ENCODE measurements around the gene ADARB2.
"Not testable (repeated sequence)": the region's sequence is repeated elsewhere in the genome, so short reads cannot be mapped to it uniquely, and the experiment has no call there.

ADARB2 gene

DNA sequence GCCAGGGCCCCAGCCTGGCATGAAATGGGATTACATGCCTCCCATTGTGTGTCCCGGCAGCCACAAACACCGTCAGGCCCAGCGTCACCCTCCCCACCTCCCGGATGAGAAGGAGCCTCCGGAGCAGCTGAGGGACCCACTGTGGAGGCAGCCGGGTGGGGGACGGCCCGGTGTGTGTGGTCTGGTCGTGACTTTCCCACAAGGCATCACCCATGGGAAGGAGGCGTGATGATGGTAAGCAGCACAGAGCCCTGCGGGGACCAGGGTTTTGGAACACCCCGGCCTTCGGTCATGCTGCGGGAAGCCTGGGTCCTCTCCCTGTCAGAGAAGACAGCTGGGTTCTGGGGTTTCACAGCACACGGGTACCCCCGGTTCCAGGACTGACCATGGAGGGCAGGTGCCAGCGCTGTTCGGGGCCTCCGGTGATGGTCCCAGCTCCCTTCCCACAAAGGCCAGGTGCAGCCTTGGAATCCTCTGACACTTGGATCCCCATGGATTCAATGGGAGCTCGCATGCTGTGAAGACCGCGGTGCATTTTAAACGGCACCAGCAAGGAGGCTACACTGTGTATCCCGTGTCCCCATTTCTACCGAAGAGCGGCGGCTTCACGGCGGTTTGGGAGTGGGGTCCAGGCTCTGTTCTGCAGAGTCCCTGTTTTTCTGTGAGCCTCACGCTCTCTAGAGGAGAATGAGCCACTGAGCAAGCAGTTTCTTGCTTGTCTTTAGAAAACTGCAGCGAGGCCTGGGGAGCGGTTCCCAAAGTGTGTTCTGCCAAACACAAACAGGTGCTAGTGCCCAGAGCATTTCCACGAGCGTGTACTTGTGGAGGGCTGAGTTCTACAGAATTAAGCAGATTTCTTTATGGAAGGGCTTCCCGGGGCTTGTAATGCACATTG, 336.0 kb downstream of the ADARB2 start:
- TF ChIP-seq, protein P1, sequence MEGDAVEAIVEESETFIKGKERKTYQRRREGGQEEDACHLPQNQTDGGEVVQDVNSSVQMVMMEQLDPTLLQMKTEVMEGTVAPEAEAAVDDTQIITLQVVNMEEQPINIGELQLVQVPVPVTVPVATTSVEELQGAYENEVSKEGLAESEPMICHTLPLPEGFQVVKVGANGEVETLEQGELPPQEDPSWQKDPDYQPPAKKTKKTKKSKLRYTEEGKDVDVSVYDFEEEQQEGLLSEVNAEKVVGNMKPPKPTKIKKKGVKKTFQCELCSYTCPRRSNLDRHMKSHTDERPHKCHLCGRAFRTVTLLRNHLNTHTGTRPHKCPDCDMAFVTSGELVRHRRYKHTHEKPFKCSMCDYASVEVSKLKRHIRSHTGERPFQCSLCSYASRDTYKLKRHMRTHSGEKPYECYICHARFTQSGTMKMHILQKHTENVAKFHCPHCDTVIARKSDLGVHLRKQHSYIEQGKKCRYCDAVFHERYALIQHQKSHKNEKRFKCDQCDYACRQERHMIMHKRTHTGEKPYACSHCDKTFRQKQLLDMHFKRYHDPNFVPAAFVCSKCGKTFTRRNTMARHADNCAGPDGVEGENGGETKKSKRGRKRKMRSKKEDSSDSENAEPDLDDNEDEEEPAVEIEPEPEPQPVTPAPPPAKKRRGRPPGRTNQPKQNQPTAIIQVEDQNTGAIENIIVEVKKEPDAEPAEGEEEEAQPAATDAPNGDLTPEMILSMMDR (IDR thresholded peaks at IDR 0.05; ENCODE audit: borderline replicate concordance, control extremely low read depth, extremely low read depth, insufficient read depth, missing control alignments): no peak
- in situ Hi-C loops (cut with MboI; ENCODE audit: low sequenced_read_pairs, unreplicated experiment): no loop called here
- DNase-seq (ENCODE audit: low spot score): no peak

DNA sequence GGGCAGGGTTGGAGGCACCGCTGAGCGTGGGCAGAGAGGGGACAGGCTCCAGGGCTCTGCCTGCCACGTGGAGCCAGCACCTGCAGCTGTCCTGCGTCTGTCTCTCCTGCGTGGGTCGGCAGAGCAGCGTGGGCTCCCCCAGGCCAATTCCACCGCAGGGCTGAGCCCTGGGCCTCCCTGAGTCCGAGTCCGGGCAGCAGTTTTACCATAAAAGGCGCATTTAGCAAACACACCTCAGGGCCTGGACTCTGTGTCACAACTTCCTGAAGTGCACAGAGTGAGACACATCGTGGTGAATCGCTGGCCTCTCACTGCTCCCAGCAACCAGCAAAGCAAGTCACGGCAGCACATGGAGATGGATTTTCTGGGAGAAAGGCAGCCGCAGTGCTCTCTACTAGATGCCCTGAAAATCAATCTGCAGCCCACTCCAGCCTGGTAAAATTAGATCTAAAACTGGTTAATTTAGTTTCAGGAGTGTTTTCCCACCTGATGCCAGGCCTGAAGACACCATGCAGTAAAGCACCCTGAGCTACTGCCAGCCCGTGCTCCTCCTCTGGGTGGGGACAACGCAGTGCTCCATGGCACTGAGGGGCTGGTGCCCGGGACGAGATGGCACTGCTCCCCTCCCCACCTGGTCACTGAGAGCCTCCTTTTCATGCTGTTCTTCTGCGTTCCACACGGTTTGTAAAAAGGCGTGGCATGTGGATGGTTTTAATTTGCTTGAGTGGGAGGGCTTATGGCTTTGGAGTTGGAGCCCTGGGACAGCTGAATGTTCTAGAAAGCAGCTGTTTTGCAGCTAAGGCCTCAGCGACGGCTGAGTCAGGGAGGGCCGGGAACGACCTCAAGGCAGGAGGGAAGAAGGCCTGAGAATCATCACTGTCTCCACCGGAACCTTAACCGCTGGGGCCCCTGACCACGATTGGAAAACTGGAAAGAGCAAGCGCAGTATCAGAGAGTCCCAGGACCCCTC, 336.9 kb downstream of the ADARB2 start:
- in situ Hi-C loops (cut with MboI; ENCODE audit: low sequenced_read_pairs, unreplicated experiment): no loop called here
- DNase-seq (ENCODE audit: low spot score): no peak

DNA sequence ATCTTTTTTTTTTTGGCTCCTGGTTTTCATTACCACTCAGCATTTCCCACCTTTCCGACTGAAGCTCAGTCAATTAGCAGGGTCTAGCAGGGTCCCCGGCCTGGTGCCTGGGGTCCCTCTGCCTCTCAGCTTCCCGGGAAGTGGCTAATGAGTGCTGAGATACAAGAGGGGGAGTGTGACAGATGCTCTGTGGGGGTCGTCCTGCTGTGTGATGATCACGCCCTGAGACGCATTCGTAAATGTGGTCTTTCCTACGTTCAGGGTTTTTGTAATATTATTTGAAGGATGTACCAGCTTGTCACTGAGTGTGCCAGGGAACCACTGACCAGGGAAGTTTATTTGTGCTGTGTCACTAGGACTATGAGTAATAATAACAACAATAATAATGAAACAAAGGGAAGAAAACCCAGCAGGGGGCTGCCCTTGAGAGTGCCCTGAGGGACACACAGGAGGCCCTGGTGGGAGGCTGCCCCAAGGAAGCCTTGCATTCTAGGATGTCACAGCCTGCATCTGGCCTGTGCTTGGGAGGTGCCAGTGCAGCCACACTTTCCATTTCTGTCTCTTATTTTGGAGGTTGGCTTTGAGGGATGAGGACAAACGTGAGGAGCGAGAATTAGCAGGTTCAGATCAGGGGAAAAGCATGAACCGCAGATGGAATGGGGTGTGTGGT, 337.8 kb downstream of the ADARB2 start:
- DNase-seq (ENCODE audit: low spot score): no peak

More for the DNA sequence above, 336.9 kb downstream of the ADARB2 start:
- TF ChIP-seq, protein P1 (IDR thresholded peaks at IDR 0.05; ENCODE audit: borderline replicate concordance, control extremely low read depth, extremely low read depth, insufficient read depth, missing control alignments): no peak

DNA sequence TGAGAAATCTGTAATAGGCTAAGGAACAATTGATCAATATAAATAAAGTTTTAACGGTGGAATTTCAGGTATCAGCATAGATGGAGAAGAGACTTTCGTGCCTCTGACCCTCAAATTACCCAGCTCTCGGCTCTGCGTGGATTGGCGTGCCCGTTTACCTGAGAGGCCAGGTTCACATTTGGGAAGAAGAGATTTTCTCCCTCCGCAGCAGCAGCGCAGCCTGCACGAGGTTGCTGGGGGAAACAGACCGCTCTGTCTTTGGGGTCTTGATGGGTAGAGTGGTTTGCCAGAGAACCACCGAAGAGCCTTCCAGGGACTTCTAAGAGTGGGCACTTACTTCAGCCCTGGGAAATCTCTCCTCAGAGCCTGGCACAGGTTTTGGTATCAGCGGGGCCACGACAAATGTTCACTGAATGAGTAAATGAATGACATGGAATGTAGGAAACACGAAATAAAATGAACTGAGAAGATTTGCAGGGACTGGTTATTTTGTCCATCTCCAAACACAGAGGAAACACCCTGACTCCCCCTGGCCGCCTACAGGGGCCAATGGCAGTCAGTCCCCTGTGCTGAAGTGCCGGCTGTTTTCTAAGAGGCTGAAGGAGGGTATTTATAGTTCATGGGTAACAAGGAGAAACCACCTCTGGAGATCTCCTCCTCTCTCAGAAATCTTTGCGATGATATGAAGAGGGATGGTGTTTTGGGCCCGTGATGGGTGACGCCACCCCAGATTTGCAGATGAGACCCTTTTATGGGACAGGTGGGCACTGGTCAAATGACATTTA, 338.5 kb downstream of the ADARB2 start:
- in situ Hi-C loops (cut with MboI; ENCODE audit: low sequenced_read_pairs, unreplicated experiment): no loop called here

More for the DNA sequence above, 337.8 kb downstream of the ADARB2 start:
- TF ChIP-seq, protein P1 (IDR thresholded peaks at IDR 0.05; ENCODE audit: borderline replicate concordance, control extremely low read depth, extremely low read depth, insufficient read depth, missing control alignments): no peak
- in situ Hi-C loops (cut with MboI; ENCODE audit: low sequenced_read_pairs, unreplicated experiment): no loop called here

DNA sequence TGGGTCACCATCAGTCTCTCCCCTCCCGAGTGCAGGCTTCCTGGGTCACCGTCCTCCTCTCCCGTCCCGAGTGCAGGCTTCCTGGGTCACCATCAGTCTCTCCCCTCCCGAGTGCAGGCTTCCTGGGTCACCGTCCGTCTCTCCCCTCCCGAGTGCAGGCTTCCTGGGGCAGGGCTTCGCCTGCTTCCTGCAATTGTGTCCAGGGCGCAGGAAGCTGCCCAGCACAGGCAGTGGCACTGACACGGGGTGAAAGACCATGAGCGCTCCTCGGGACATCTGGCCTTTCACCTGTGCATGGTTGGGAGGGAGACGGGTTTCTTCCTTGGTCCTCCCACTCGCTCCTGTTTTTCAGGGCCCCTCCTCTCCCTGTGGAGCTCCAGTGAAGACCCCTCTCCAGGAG, 339.2 kb downstream of the ADARB2 start:
- in situ Hi-C loops (cut with MboI; ENCODE audit: low sequenced_read_pairs, unreplicated experiment); DNase-seq (ENCODE audit: low spot score): not testable (repeated sequence)

More for the DNA sequence above, 338.5 kb downstream of the ADARB2 start:
- TF ChIP-seq, protein P1 (IDR thresholded peaks at IDR 0.05; ENCODE audit: borderline replicate concordance, control extremely low read depth, extremely low read depth, insufficient read depth, missing control alignments): no peak
- no peak for DNase-seq (ENCODE audit: low spot score)

DNA sequence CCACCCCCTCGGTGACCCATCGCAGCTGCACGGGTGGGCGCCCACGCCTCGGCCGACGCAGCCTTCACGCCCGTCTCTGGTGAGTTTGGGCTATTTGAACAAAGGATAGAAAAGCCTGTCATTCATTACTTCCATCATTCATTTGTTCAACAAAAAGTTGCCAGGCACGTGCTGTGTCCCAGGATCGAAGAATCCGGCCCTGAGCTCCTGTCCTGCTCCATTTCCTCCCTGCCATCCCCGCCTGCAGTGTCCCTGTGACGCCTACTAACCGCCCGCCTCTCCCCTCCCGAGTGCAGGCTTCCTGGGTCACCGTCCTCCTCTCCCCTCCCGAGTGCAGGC, 341.1 kb downstream of the ADARB2 start:
- no peak for DNase-seq (ENCODE audit: low spot score)
- TF ChIP-seq, protein P1 (IDR thresholded peaks at IDR 0.05; ENCODE audit: borderline replicate concordance, control extremely low read depth, extremely low read depth, insufficient read depth, missing control alignments): no peak
- in situ Hi-C loops (cut with MboI; ENCODE audit: low sequenced_read_pairs, unreplicated experiment): no loop called here

All from GM13976 (cell line).